NCI-H2171 treated with DMSO at 0.1 percent for 48 hours (cell line): ENCODE data around the gene HS3ST2.
"Not testable (repeated sequence)": the region's sequence is repeated elsewhere in the genome, so short reads cannot be mapped to it uniquely, and the experiment has no call there.

ENCODE experiments used
- DNase-seq: peaks from one replicate; lab custom pipeline; 2025; lab: John Stamatoyannopoulos, UW

HS3ST2 gene

GRCh38 chr16:22933173-22933572 lies 119.2 kb downstream of the HS3ST2 start:
- DNase-seq: no peak

- DNase-seq: no peak
These were observed 120.8 kb downstream of the HS3ST2 start for GRCh38 chr16:22934786-22935185.

GRCh38 chr16:22937169-22937568 lies 123.2 kb downstream of the HS3ST2 start:
- DNase-seq: no peak

- DNase-seq: no peak
These were observed 124.7 kb downstream of the HS3ST2 start for GRCh38 chr16:22938647-22939046.

GRCh38 chr16:22939744-22940363 lies 125.9 kb downstream of the HS3ST2 start:
- not testable (repeated sequence) for DNase-seq

- no peak for DNase-seq
These were observed 128.1 kb downstream of the HS3ST2 start for GRCh38 chr16:22941970-22942501.

GRCh38 chr16:22942811-22943210 lies 128.8 kb downstream of the HS3ST2 start:
- DNase-seq: no peak

- no peak for DNase-seq
These were observed 131.4 kb downstream of the HS3ST2 start for GRCh38 chr16:22945361-22945760.

- DNase-seq: no peak
These were observed 132.5 kb downstream of the HS3ST2 start for GRCh38 chr16:22946433-22946832.

- DNase-seq: no peak
These were observed 134.2 kb downstream of the HS3ST2 start for GRCh38 chr16:22948058-22948602.

GRCh38 chr16:22948603-22949368 lies 134.8 kb downstream of the HS3ST2 start:
- DNase-seq: peak; percentile 19

- DNase-seq: no peak
These were observed 141.6 kb downstream of the HS3ST2 start for GRCh38 chr16:22955461-22956070.

GRCh38 chr16:22961206-22961605 lies 147.2 kb downstream of the HS3ST2 start:
- no peak for DNase-seq

GRCh38 chr16:22962905-22963304 lies 148.9 kb downstream of the HS3ST2 start:
- DNase-seq: no peak
